T-cell (primary cell): Measurements from ENCODE around the gene HOXA3. TPM values are rescaled to one million over a fixed set of nuclear protein-coding genes. Genes with fewer than 3 reads are reported as not detected.
A peak's percentile ranks its signal among the peaks of the same experiment; 100 is the strongest.

Experiments
- ATAC-seq, 4 experiments: fragments of 200-7000 bp in 3 of 4; fragments of 150-1000 bp in 1 of 4; cut with Tn5 transposase; replicated peaks in 1 of 4; 1 replicate in 3 of 4; 2 replicates in 1 of 4; pipeline ENCODE4 v1.10.0; 2021; ENCODE audit warnings: moderate library complexity in 3 of 4, mild to moderate bottlenecking in 2 of 4, moderate number of reproducible peaks in 1 of 4
- CTCF ChIA-PET, 2 donors: fragments of 300-600 bp; sonication (Branson Sonifier 250); formaldehyde crosslinking; loops; one replicate each; lab custom pipeline; 2022; ENCODE audit warnings: antibody characterized with exemption in 2 of 2; lab: Charles Lee
- POLR2A ChIA-PET, 2 donors: fragments of 300-600 bp; sonication (Branson Sonifier 250); formaldehyde crosslinking; loops; one replicate each; lab custom pipeline; 2022; ENCODE audit warnings: antibody characterized with exemption in 2 of 2; lab: Charles Lee
- DNase-seq, 35 experiments: peaks; one replicate each; pipeline versions ENCODE4 v3.0.0 to v3.0.0-alpha.2; 2013 to 2023
- H3K27ac ChIP-seq: one replicate; pipeline ENCODE4 v1.5.1; 2013; ENCODE audit warnings: low read length
- H3K27me3 ChIP-seq, 2 experiments: replicated peaks in 1 of 2; 1 replicate in 1 of 2; 2 replicates in 1 of 2; pipeline versions ENCODE4 v1.6.1 to v1.7.0; 2013; ENCODE audit warnings: low read length in 1 of 2, mixed read lengths in 1 of 2; ENCODE audit not compliant: control insufficient read depth in 2 of 2, insufficient read depth in 2 of 2; ENCODE audit errors: extremely low read depth in 1 of 2
- H3K36me3 ChIP-seq, 2 donors: 1 replicate in 1 of 2; 2 replicates in 1 of 2; pipeline versions ENCODE4 v1.6.1 to v1.7.0; 2013; ENCODE audit warnings: low read length in 1 of 2; ENCODE audit not compliant: control insufficient read depth in 2 of 2, insufficient read depth in 1 of 2; ENCODE audit errors: extremely low read depth in 1 of 2
- H3K4me1 ChIP-seq, 2 experiments: 1 replicate in 1 of 2; 2 replicates in 1 of 2; pipeline versions ENCODE4 v1.6.1 to v1.7.0; 2013; ENCODE audit warnings: low read length in 2 of 2, mixed read lengths in 1 of 2; ENCODE audit not compliant: insufficient read depth in 2 of 2, control insufficient read depth in 1 of 2; ENCODE audit errors: extremely low read depth in 1 of 2
- H3K4me3 ChIP-seq, 2 donors: 1 replicate in 1 of 2; 2 replicates in 1 of 2; pipeline versions ENCODE4 v1.5.1 to v1.7.0; 2013; ENCODE audit warnings: mild to moderate bottlenecking in 2 of 2, low read length in 1 of 2, moderate library complexity in 1 of 2; ENCODE audit not compliant: control insufficient read depth in 1 of 2; ENCODE audit errors: extremely low read depth in 1 of 2
- H3K9me3 ChIP-seq: 2 replicates; pipeline ENCODE4 v1.7.0; 2013
- H3K27ac Mint-ChIP-seq, 2 donors: one replicate each; pipeline ENCODE4 v1.8.0; 2020 to 2021; ENCODE audit warnings: mild to moderate bottlenecking in 2 of 2, mixed read lengths in 2 of 2
- H3K27me3 Mint-ChIP-seq, 2 donors: one replicate each; pipeline ENCODE4 v1.8.0; 2021 to 2022; ENCODE audit warnings: mixed read lengths in 2 of 2
- H3K36me3 Mint-ChIP-seq: one replicate; pipeline ENCODE4 v1.8.0; 2021; ENCODE audit warnings: mixed read lengths
- H3K4me1 Mint-ChIP-seq, 3 donors: one replicate each; pipeline ENCODE4 v1.8.0; 2020 to 2022; ENCODE audit warnings: mixed read lengths in 3 of 3, mild to moderate bottlenecking in 1 of 3
- H3K4me3 Mint-ChIP-seq, 3 donors: one replicate each; pipeline ENCODE4 v1.8.0; 2020 to 2022; ENCODE audit warnings: mild to moderate bottlenecking in 3 of 3, mixed read lengths in 3 of 3, moderate library complexity in 3 of 3
- H3K9me3 Mint-ChIP-seq, 3 donors: one replicate each; pipeline ENCODE4 v1.8.0; 2020 to 2022; ENCODE audit warnings: mixed read lengths in 3 of 3
- WGBS: methylation state at CpG from one replicate; pipeline ENCODE4 v1.1.5; 2013; ENCODE audit warnings: missing lambda C conversion rate; ENCODE audit not compliant: insufficient coverage; 5-methylcytosine and 5-hydroxymethylcytosine counted together
- total RNA-seq, 35 experiments: library from RNA in 6 of 35; stranded (reverse) in 6 of 35; fragments of 120-200 nt in 1 of 35; gene quantifications; one replicate each; pipeline versions ENCODE4 v1.2.1 to v1.2.4 and lab custom pipeline; 2013 to 2026

The HOXA3 gene
- total RNA-seq, 5 donors from 2014 or later (not counting 1 experiment from before 2014, with no cell fraction given) = 0.79 to 1.4 TPM; not detected in 3

GRCh38 chr7:27183682-27184336 is 31.4 kb upstream of the HOXA3 start:
- peaks cover 58 to 89% of the 10 kb centered on the region in 2 donors for H3K27me3 Mint-ChIP-seq
- H3K9me3 Mint-ChIP-seq = no peaks in the 10 kb centered on the region
- peaks cover 31 to 95% of the 10 kb centered on the region in 2 experiments for H3K27me3 ChIP-seq
- H3K4me1 ChIP-seq = peaks cover 27 to 65% of the 10 kb centered on the region in 2 experiments
- H3K27ac Mint-ChIP-seq = no peak overlapping the region
- ChIA-PET POLR2A (interaction anchor here in 1 of 2 donors (0.6 kb wide), 1 partner anchor 12 kb away, joined by 3 read pairs; no protein-coding TSS in a partner anchor), CTCF (interaction anchor here in 1 of 2 donors (0.6 to 1.5 kb wide), 2 partner anchors 33 to 886 kb away, joined by 3 to 6 read pairs; no protein-coding TSS in a partner anchor)
- ATAC-seq (no peak), DNase-seq (peak in 3 of 35 experiments; percentile 5 to 20 (median 6))
- no peaks in the 10 kb centered on the region for H3K36me3 Mint-ChIP-seq
- peak overlapping the region; percentile 11 to 55 for H3K4me3 ChIP-seq
- H3K36me3 ChIP-seq = no peaks in the 10 kb centered on the region
- peaks cover 43 to 58% (median 50%) of the 10 kb centered on the region in 3 donors for H3K4me1 Mint-ChIP-seq
- no peaks in the 10 kb centered on the region for H3K9me3 ChIP-seq
- H3K27ac ChIP-seq = no peak overlapping the region
- WGBS = 4% methylated on average over 23 of the region's 30 CpGs
- H3K4me3 Mint-ChIP-seq = peak overlapping the region; percentile 39 to 71 (median 41)

- peaks cover 31 to 90% of the 10 kb centered on the region in 2 experiments for H3K27me3 ChIP-seq
- H3K36me3 ChIP-seq = no peaks in the 10 kb centered on the region
- Mint-ChIP-seq H3K4me3 (peak overlapping the region in 1 of 3 donors; percentile 71), H3K36me3 (no peaks in the 10 kb centered on the region), H3K9me3 (no peaks in the 10 kb centered on the region), H3K27me3 (peaks cover 55 to 87% of the 10 kb centered on the region in 2 donors), H3K4me1 (peaks cover 36 to 51% (median 43%) of the 10 kb centered on the region in 3 donors), H3K27ac (peak overlapping the region in 1 of 2 donors; percentile 2)
- no peaks in the 10 kb centered on the region for H3K9me3 ChIP-seq
- H3K4me3 ChIP-seq = no peak overlapping the region
- DNase-seq = peak in 4 of 35 experiments; percentile 7 to 22 (median 14)
- 27% methylated on average over 34 of the region's 39 CpGs for WGBS
- ChIA-PET CTCF (interaction anchor here in 1 of 2 donors (0.6 kb wide), 1 partner anchor 886 kb away, joined by 6 read pairs; no protein-coding TSS in a partner anchor), POLR2A (interaction anchor here in 1 of 2 donors (0.6 kb wide), 1 partner anchor 13 kb away, joined by 3 read pairs; no protein-coding TSS in a partner anchor)
- H3K4me1 ChIP-seq = peaks cover 22 to 58% of the 10 kb centered on the region in 2 experiments
- H3K27ac ChIP-seq = no peak overlapping the region
- ATAC-seq = no peak
These were observed 30.7 kb upstream of the HOXA3 start for GRCh38 chr7:27182861-27183681.

GRCh38 chr7:27182285-27182841 is 30.0 kb upstream of the HOXA3 start:
- Histone ChIP-seq H3K27me3 (peaks cover 30 to 88% of the 10 kb centered on the region in 2 experiments), H3K4me3 (no peak overlapping the region), H3K9me3 (no peaks in the 10 kb centered on the region), H3K36me3 (no peaks in the 10 kb centered on the region), H3K4me1 (peaks cover 19 to 51% of the 10 kb centered on the region in 2 experiments), H3K27ac (no peak overlapping the region)
- Mint-ChIP-seq H3K9me3 (no peaks in the 10 kb centered on the region), H3K36me3 (no peaks in the 10 kb centered on the region), H3K4me3 (peak overlapping the region in 1 of 3 donors; percentile 5), H3K27ac (peak overlapping the region in 1 of 2 donors; percentile 2), H3K27me3 (peaks cover 55 to 87% of the 10 kb centered on the region in 2 donors), H3K4me1 (peaks cover 28 to 45% (median 37%) of the 10 kb centered on the region in 3 donors)
- peak in 1 of 35 experiments; percentile 2 for DNase-seq
- POLR2A ChIA-PET = no interaction called here
- CTCF ChIA-PET = interaction anchor here in 1 of 2 donors (0.6 kb wide), 2 partner anchors 19 to 477 kb away, joined by 7 to 9 read pairs; no protein-coding TSS in a partner anchor
- no CpG with 5 or more reads among the region's 4 CpGs for WGBS
- ATAC-seq = no peak

GRCh38 chr7:27181795-27182275 is 29.5 kb upstream of the HOXA3 start:
- H3K4me1 Mint-ChIP-seq = peaks cover 26 to 41% (median 33%) of the 10 kb centered on the region in 3 donors
- DNase-seq = peak in 3 of 35 experiments; percentile 5 to 10 (median 8)
- no peaks in the 10 kb centered on the region for H3K9me3 ChIP-seq

GRCh38 chr7:27180431-27181420 is 28.3 kb upstream of the HOXA3 start:
- Mint-ChIP-seq H3K4me3 (no peak overlapping the region), H3K27ac (no peak overlapping the region), H3K4me1 (peaks cover 18 to 32% (median 25%) of the 10 kb centered on the region in 3 donors), H3K36me3 (no peaks in the 10 kb centered on the region), H3K27me3 (peaks cover 42 to 87% of the 10 kb centered on the region in 2 donors), H3K9me3 (no peaks in the 10 kb centered on the region)
- Histone ChIP-seq H3K27ac (no peak overlapping the region), H3K4me3 (no peak overlapping the region), H3K36me3 (no peaks in the 10 kb centered on the region), H3K9me3 (no peaks in the 10 kb centered on the region), H3K27me3 (peaks cover 16 to 90% of the 10 kb centered on the region in 2 experiments), H3K4me1 (peaks cover 13 to 40% of the 10 kb centered on the region in 2 experiments)
- DNase-seq = peak in 1 of 35 experiments; percentile 10
- ATAC-seq = no peak
- POLR2A ChIA-PET = interaction anchor here in 1 of 2 donors (0.6 kb wide), 1 partner anchor 329 kb away, joined by 8 read pairs; no protein-coding TSS in a partner anchor
- CTCF ChIA-PET = interaction anchor here (0.5 to 2.2 kb wide), 11 partner anchors 10 to 1334 kb away, joined by 3 to 26 read pairs (median 3); no protein-coding TSS in a partner anchor
- WGBS = 97% methylated on average over 5 of the region's 12 CpGs

More at GRCh38 chr7:27181795-27182275, 29.5 kb upstream of the HOXA3 start:
- H3K4me1 ChIP-seq = peaks cover 19 to 48% of the 10 kb centered on the region in 2 experiments
- Mint-ChIP-seq H3K4me3 (no peak overlapping the region), H3K27ac (no peak overlapping the region), H3K36me3 (no peaks in the 10 kb centered on the region), H3K27me3 (peaks cover 52 to 87% of the 10 kb centered on the region in 2 donors), H3K9me3 (no peaks in the 10 kb centered on the region)
- no peaks in the 10 kb centered on the region for H3K36me3 ChIP-seq
- CTCF ChIA-PET = interaction anchor here in 1 of 2 donors (0.6 kb wide), 2 partner anchors 19 to 476 kb away, joined by 7 to 9 read pairs; no protein-coding TSS in a partner anchor
- no peak overlapping the region for H3K4me3 ChIP-seq
- H3K27me3 ChIP-seq = peaks cover 25 to 89% of the 10 kb centered on the region in 2 experiments
- WGBS = 100% methylated on average over 2 of the region's 4 CpGs
- POLR2A ChIA-PET = no interaction called here
- H3K27ac ChIP-seq = no peak overlapping the region
- ATAC-seq = no peak
